GM12878 (cell line): ENCODE measurements around the gene POR. TPM values are rescaled to one million over a fixed set of nuclear protein-coding genes. Genes with fewer than 3 reads are reported as not detected.

Experiments used
- BCLAF1 ChIP-seq: fragments of 450-650 bp; IDR thresholded peaks from 2 replicates; pipeline ENCODE4 v1.6.1; 2017; ENCODE audit warnings: antibody characterized with exemption, mild to moderate bottlenecking, moderate library complexity
- BMI1 ChIP-seq: fragments of 450-650 bp; IDR thresholded peaks from 2 replicates; pipeline ENCODE4 v1.6.1; 2016; ENCODE audit warnings: mild to moderate bottlenecking, moderate library complexity, borderline replicate concordance
- CBX3 ChIP-seq: fragments of 200-600 bp; sonication (generic); IDR thresholded peaks from 2 replicates; pipeline ENCODE4 v1.6.1; 2016; ENCODE audit warnings: low read depth, borderline replicate concordance
- E2F4 ChIP-seq: IDR thresholded peaks from 2 replicates; pipeline ENCODE4 v1.6.1; 2012; ENCODE audit warnings: low read depth, low read length, improper control_type of control experiment
- EED ChIP-seq: sonication (generic); IDR thresholded peaks from 2 replicates; pipeline ENCODE4 v1.6.1; 2016; ENCODE audit warnings: antibody characterized with exemption, low read depth
- ETV6 ChIP-seq, 2 experiments: fragments of 450-650 bp in 1 of 2; IDR thresholded peaks in 1 of 2; conservative IDR thresholded peaks in 1 of 2; 2 replicates each; pipeline ENCODE4 v1.6.1; 2014; ENCODE audit warnings: antibody characterized with exemption in 1 of 2, borderline replicate concordance in 1 of 2, low read depth in 1 of 2, mild to moderate bottlenecking in 1 of 2, moderate library complexity in 1 of 2
- HDGF ChIP-seq: fragments of 450-650 bp; IDR thresholded peaks from 2 replicates; pipeline ENCODE4 v1.6.1; 2016; ENCODE audit warnings: antibody characterized with exemption
- JUND ChIP-seq: IDR thresholded peaks from 2 replicates; pipeline ENCODE4 v1.6.1; 2012; ENCODE audit warnings: low read depth, mild to moderate bottlenecking, low read length, improper control_type of control experiment, moderate library complexity
- MTA3 ChIP-seq: IDR thresholded peaks from 2 replicates; pipeline ENCODE4 v1.6.1; 2012; ENCODE audit warnings: low read length, inconsistent platforms, borderline replicate concordance
- MYB ChIP-seq: fragments of 150-350 bp; IDR thresholded peaks from 2 replicates; pipeline ENCODE4 v1.6.1; 2014; ENCODE audit warnings: mild to moderate bottlenecking, low read depth, low read length, borderline replicate concordance
- POLR2AphosphoS5 ChIP-seq: IDR thresholded peaks from 2 replicates; pipeline ENCODE4 v1.6.1; 2011; ENCODE audit warnings: mild to moderate bottlenecking, low read length, inconsistent platforms
- POU2F2 ChIP-seq: IDR thresholded peaks from 3 replicates; pipeline ENCODE4 v1.6.1; 2011; ENCODE audit warnings: low read depth, mild to moderate bottlenecking, low read length, borderline replicate concordance
- RB1 ChIP-seq: fragments of 450-650 bp; formaldehyde crosslinking; IDR thresholded peaks from 2 replicates; pipeline ENCODE4 v1.6.1; 2017; ENCODE audit warnings: mild to moderate bottlenecking, borderline replicate concordance
- RUNX3 ChIP-seq: IDR thresholded peaks from 2 replicates; pipeline ENCODE4 v1.6.1; 2012; ENCODE audit warnings: low read length, inconsistent platforms
- SREBF1 ChIP-seq: IDR thresholded peaks from 2 replicates; pipeline ENCODE4 v1.6.1; 2012; ENCODE audit warnings: mild to moderate bottlenecking, low read length
- STAT3 ChIP-seq: IDR thresholded peaks from 2 replicates; pipeline ENCODE4 v1.6.1; 2011; ENCODE audit warnings: low read depth, low read length, improper control_type of control experiment
- TCF7 ChIP-seq: IDR thresholded peaks from 2 replicates; pipeline ENCODE4 v1.6.1; 2014; ENCODE audit warnings: antibody characterized with exemption, borderline replicate concordance
- ZBED1 ChIP-seq: IDR thresholded peaks from 2 replicates; pipeline ENCODE4 v1.6.1; 2016; ENCODE audit warnings: borderline replicate concordance
- ZNF592 ChIP-seq: fragments of 450-650 bp; IDR thresholded peaks from 2 replicates; pipeline ENCODE4 v1.6.1; 2017; ENCODE audit warnings: mild to moderate bottlenecking, moderate library complexity
- ZZZ3 ChIP-seq: IDR thresholded peaks from 2 replicates; pipeline ENCODE4 v1.6.1; 2011; ENCODE audit warnings: low read depth; ENCODE audit not compliant: control insufficient read depth, insufficient read length
- polyA plus RNA-seq, 11 experiments: library from polyadenylated mRNA; depleted of rRNA in 4 of 11; unstranded in 6 of 11; stranded (reverse) in 5 of 11; fragments of >200 nt; fragmentation: Nextera tagmentation in 4 of 11; fragmentation: Illumina TruSeq in 1 of 11; extraction: Ambion mirVana in 4 of 11; extraction: Trizol in 1 of 11; gene quantifications; 1 replicate in 1 of 11; 2 replicates in 10 of 11; pipeline versions ENCODE4 v1.2.1 to v1.2.3, GENCODE V29; 2011 to 2016; ENCODE audit warnings: inconsistent platforms in 2 of 11, missing spikeins in 2 of 11, low read depth in 1 of 11
- total RNA-seq, 4 experiments: library from RNA; depleted of rRNA in 3 of 4; stranded (reverse); fragments of >200 nt in 3 of 4; fragmentation: Illumina TruSeq in 1 of 4; extraction: Trizol in 1 of 4; gene quantifications; 2 replicates each; pipeline versions ENCODE4 v1.2.1 to v1.2.3, GENCODE V29; 2013 to 2021

Gene POR
- total and polyA plus RNA-seq, 10 of the 15 experiments (the other 5 are each of a cell fraction or from before 2014, with no cell fraction given): 2.2 to 75.8 (median 35.9) TPM

GRCh38 chr7:75878769-75879611 lies 36.0 kb upstream of the POR start, which contains the start of gene RHBDD2 (continued):
- TF ChIP-seq BCLAF1 (no peak), ZZZ3 (no peak), JUND (no peak), RB1 (peak; percentile 95; the same call in 1 of the 2 replicates), CBX3 (no peak), MTA3 (no peak), E2F4 (no peak; the same call in 1 of the 2 replicates), MYB (no peak), STAT3 (no peak), HDGF (peak; percentile 41; the same call in 1 of the 2 replicates), TCF7 (no peak), EED (no peak), POLR2AphosphoS5 (peak; percentile 91), RUNX3 (no peak), ZBED1 (no peak), ETV6 (conservative IDR thresholded peaks at IDR 0.05 in 1 of 2, IDR thresholded peaks at IDR 0.05 in 1 of 2; ENCODE audit: borderline replicate concordance in 1 of 2, low read depth in 1 of 2) (0 out of 4 replicates have a peak, but pooled peaks of 1 of the 2 experiments have one; percentile 39), SREBF1 (no peak), POU2F2 (peak; percentile 26; the same call in 1 of the 3 replicates), BMI1 (peak; percentile 84), ZNF592 (no peak)
